BJ (cell line): ENCODE data around the gene ROR2. TPM values are rescaled to one million over a fixed set of nuclear protein-coding genes. Genes with fewer than 3 reads are reported as not detected.

Source experiments
- CTCF ChIA-PET: fragments of 350-600 bp; formaldehyde crosslinking; extraction: SDS; loops from one replicate; lab custom pipeline; 2021; ENCODE audit warnings: antibody characterized with exemption, inconsistent platforms; lab: Yijun Ruan, JAX
- POLR2A ChIA-PET: fragments of 300-600 bp; sonication (Branson Sonifier 250); formaldehyde crosslinking; extraction: SDS; loops from one replicate; lab custom pipeline; 2021; ENCODE audit warnings: antibody characterized with exemption; lab: Charles Lee
- DNase-seq: peaks from one replicate; pipeline ENCODE4 v3.0.0-alpha.2; 2011; ENCODE audit warnings: low read depth
- H3K27me3 ChIP-seq: 2 replicates; pipeline ENCODE4 v1.6.0; 2011; ENCODE audit warnings: low read length; ENCODE audit not compliant: control insufficient read depth, insufficient read depth
- H3K36me3 ChIP-seq: 2 replicates; pipeline ENCODE4 v1.5.1; 2011; ENCODE audit warnings: low read length; ENCODE audit not compliant: control insufficient read depth, insufficient read depth
- H3K4me3 ChIP-seq: 2 replicates; pipeline ENCODE4 v1.5.1; 2011; ENCODE audit warnings: low read depth, mild to moderate bottlenecking, control low read depth, low read length
- CTCF ChIP-seq: IDR thresholded peaks from 2 replicates; pipeline ENCODE4 v1.5.1; 2011; ENCODE audit warnings: low read depth, mild to moderate bottlenecking, control low read depth, inconsistent platforms, low read length, moderate library complexity; ENCODE audit not compliant: insufficient read depth
- polyA plus RNA-seq: library from polyadenylated mRNA; depleted of rRNA; stranded (reverse); fragments of >200 nt; gene quantifications from 2 replicates; pipeline ENCODE4 v1.2.3, GENCODE V29; 2011

Gene ROR2
- polyA plus RNA-seq, 1 experiment: 1.1 TPM

DNA sequence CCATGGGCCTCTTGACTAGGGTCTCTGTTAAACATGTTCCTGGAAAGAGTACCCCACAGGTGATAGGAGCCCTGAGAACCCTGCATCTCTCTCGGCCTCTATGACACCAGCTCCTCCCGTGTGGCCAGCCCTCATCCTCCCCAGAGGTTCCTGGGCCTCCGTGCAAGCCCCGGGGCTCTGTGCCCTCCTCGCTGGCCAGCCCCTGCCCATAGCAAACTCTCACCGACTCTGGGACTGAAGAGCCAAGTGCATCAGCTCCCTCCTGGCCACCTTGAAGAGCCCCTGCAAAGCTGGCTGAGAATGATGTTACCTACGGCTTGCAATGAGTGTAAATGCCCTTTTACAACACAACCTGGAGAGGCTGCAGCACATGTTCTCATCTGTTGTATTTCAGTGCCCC lies 224.4 kb downstream of the ROR2 start:
- 0 out of 2 replicates have a peak, but pooled peaks cover 1% of the 10 kb centered on the region for H3K27me3 ChIP-seq
- no peak for TF ChIP-seq CTCF
- ChIA-PET POLR2A (no interaction called here), CTCF (interaction anchor here (0.7 to 7.9 kb wide), 11 partner anchors 9 to 811 kb away, joined by 3 to 51 read pairs (median 4); no protein-coding TSS in a partner anchor)
- no peaks in the 10 kb centered on the region for H3K36me3 ChIP-seq
- H3K4me3 ChIP-seq: no peak overlapping the region
- no peak for DNase-seq

DNA sequence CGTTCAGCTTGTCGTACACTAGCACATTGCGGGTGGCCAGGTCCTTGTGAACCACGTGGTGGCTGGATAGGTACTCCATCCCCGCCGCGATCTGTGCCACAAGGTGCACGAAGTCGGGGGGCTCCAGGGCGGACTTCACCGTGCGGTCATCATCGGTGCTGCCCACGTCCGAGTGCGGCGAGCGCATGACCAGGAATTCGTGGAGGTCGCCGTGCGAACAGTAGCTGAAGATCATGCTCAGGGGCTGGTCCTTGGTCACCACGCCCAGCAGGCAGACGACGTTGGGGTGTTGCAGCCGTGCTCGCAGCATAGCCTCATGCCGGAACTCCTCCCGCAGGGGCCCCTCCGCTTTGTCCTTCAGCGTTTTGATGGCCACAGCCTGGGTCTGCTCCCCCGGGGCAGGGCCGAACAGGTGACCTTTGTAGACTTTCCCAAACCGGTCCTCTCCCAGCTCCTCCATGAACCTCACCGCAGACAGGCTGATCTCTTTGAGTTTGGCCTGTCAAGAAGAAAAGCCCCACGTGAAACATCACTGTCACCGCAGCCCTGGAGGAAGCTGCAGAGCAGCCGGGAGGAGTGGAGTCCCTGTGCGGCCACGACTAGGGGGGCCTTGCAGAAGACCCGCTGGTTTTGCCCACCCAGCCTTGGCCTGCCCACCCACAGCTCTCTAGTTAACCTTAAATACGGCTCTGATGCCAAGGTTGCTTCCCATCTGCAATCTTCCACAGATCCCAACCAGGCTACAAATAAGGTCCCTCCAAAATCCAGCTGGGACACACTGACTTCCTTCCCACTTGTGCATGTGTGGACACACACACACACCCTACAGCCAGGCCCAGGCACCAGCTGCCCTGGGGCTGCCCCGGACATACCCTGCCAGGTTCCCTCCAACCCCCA lies 225.2 kb downstream of the ROR2 start:
- ChIA-PET CTCF (interaction anchor here (0.8 to 7.9 kb wide), 11 partner anchors 8 to 810 kb away, joined by 3 to 51 read pairs (median 4); no protein-coding TSS in a partner anchor), POLR2A (no interaction called here)
- Histone ChIP-seq H3K4me3 (no peak overlapping the region), H3K36me3 (no peaks in the 10 kb centered on the region), H3K27me3 (0 out of 2 replicates have a peak, but pooled peaks cover 3% of the 10 kb centered on the region)
- TF ChIP-seq CTCF: no peak
- DNase-seq: no peak

GRCh38 chr9:91724068-91724440 lies 226.0 kb downstream of the ROR2 start:
- Histone ChIP-seq H3K27me3 (0 out of 2 replicates have a peak, but pooled peaks cover 3% of the 10 kb centered on the region), H3K4me3 (no peak overlapping the region), H3K36me3 (no peaks in the 10 kb centered on the region)
- no peak for DNase-seq
- no peak for TF ChIP-seq CTCF
- CTCF ChIA-PET: interaction anchor here (7.7 to 7.9 kb wide), 2 partner anchors 10 to 809 kb away, joined by 34 to 51 read pairs; no protein-coding TSS in a partner anchor
- POLR2A ChIA-PET: no interaction called here

DNA sequence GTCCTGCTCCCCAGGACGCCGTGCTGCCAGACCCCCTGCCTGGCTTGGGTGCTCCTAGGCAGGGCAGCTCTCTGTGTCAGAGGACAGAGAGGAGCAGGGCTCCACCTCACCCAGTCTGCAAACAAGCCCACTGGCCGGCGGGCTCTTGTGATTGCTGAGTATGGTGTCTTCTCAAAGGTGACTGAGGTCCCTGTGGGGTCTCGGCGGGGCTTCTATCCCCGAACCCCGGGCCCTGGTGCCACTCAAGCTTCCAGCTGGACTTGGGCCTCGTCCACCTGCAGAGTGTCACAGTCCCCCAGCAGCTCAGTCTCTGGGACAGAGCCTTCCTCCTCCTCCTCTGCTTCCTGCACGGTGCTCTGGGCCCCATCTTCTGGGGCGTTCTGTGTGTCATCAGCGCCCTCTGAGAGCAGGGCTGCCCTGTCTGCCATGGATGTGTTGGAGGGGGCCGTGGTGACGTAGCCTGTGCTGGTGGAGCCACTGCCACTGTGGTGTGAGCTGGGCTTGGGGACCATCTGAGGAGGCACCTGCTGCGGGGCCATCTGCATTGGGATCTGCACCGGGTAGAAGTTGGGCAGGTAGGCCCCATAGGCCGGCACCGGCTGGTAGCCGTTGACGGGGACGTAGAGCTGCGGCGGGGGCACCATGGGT lies 226.5 kb downstream of the ROR2 start:
- DNase-seq: no peak
- Histone ChIP-seq H3K4me3 (no peak overlapping the region), H3K27me3 (0 out of 2 replicates have a peak, but pooled peaks cover 3% of the 10 kb centered on the region), H3K36me3 (no peaks in the 10 kb centered on the region)
- POLR2A ChIA-PET: no interaction called here
- CTCF ChIA-PET: interaction anchor here (2.3 to 7.9 kb wide), 3 partner anchors 11 to 809 kb away, joined by 15 to 51 read pairs (median 34); no protein-coding TSS in a partner anchor
- no peak for TF ChIP-seq CTCF
